Brain microvascular endothelial cell (primary cell): Measurements from ENCODE around the gene OR2A5.
"Not testable (repeated sequence)": the region's sequence is repeated elsewhere in the genome, so short reads cannot be mapped to it uniquely, and the experiment has no call there.

Source experiments
- DNase-seq: peaks from one replicate; pipeline ENCODE4 v3.0.0-alpha.2; 2020
- H3K27ac ChIP-seq: fragments of 250-450 bp; sonication (Bioruptor Pico); 2 replicates; pipeline ENCODE4 v1.5.1; 2020; ENCODE audit warnings: mild to moderate bottlenecking, moderate library complexity
- H3K27me3 ChIP-seq: fragments of 250-450 bp; sonication (Bioruptor Pico); replicated peaks from 2 replicates; pipeline ENCODE4 v1.5.1; 2020; ENCODE audit warnings: mild to moderate bottlenecking
- H3K36me3 ChIP-seq: fragments of 250-450 bp; sonication (Bioruptor Pico); replicated peaks from 2 replicates; pipeline ENCODE4 v1.5.1; 2020; ENCODE audit warnings: mild to moderate bottlenecking
- H3K4me3 ChIP-seq: 2 replicates; pipeline ENCODE4 v1.5.1; 2011; ENCODE audit warnings: low read depth, mild to moderate bottlenecking, control low read depth, low read length, moderate library complexity
- CTCF ChIP-seq: IDR thresholded peaks from 2 replicates; pipeline ENCODE4 v1.5.1; 2011; ENCODE audit warnings: low read depth, mild to moderate bottlenecking, moderate library complexity, low read length, control low read depth, inconsistent platforms; ENCODE audit errors: missing control alignments
- in situ Hi-C: cut with HindIII; loops from 2 replicates; pipeline ENCODE4 v1.10.0; 2017; ENCODE audit warnings: low sequenced_read_pairs, low pct_ligation_motif_present

OR2A5 gene

GRCh38 chr7:144036302-144036885 is 12.4 kb upstream of the OR2A5 start:
- no peak for TF ChIP-seq CTCF
- Histone ChIP-seq H3K27me3 (no peaks in the 10 kb centered on the region), H3K27ac (peak overlapping the region; percentile 76), H3K36me3 (no peaks in the 10 kb centered on the region), H3K4me3 (no peak overlapping the region)
- in situ Hi-C loops, result no loop called here
- peak; percentile 42 for DNase-seq

- H3K27me3 ChIP-seq, result no peaks in the 10 kb centered on the region
- H3K27ac ChIP-seq, result no peak overlapping the region
- peak; percentile 24 for DNase-seq
- no peak overlapping the region for H3K4me3 ChIP-seq
- H3K36me3 ChIP-seq, result no peaks in the 10 kb centered on the region
- TF ChIP-seq CTCF, result no peak
- in situ Hi-C loops, result no loop called here
These were observed 11.2 kb upstream of the OR2A5 start for GRCh38 chr7:144037414-144038035.

GRCh38 chr7:144038887-144039286 is 9.9 kb upstream of the OR2A5 start:
- Histone ChIP-seq H3K36me3 (no peaks in the 10 kb centered on the region), H3K4me3 (no peak overlapping the region), H3K27me3 (no peaks in the 10 kb centered on the region), H3K27ac (no peak overlapping the region)
- TF ChIP-seq CTCF, result no peak
- in situ Hi-C loops, result no loop called here
- no peak for DNase-seq

- Histone ChIP-seq H3K27me3 (no peaks in the 10 kb centered on the region), H3K27ac (no peak overlapping the region), H3K36me3 (no peaks in the 10 kb centered on the region), H3K4me3 (no peak overlapping the region)
- no peak for DNase-seq
- in situ Hi-C loops, result no loop called here
- no peak for TF ChIP-seq CTCF
These were observed 743 bp downstream of the OR2A5 start for GRCh38 chr7:144049491-144049890.

- DNase-seq, result no peak
- Histone ChIP-seq H3K27me3 (no peaks in the 10 kb centered on the region), H3K36me3 (no peaks in the 10 kb centered on the region), H3K4me3 (no peak overlapping the region), H3K27ac (no peak overlapping the region)
- in situ Hi-C loops, result no loop called here
- no peak for TF ChIP-seq CTCF
These were observed 1.3 kb downstream of the OR2A5 start for GRCh38 chr7:144050093-144050492.

GRCh38 chr7:144050884-144051283 is 2.1 kb downstream of the OR2A5 start:
- H3K27ac ChIP-seq, in situ Hi-C loops, H3K4me3 ChIP-seq, DNase-seq, H3K27me3 ChIP-seq, H3K36me3 ChIP-seq: not testable (repeated sequence)
